ENCODE data around the gene CCDC102A.
A peak's percentile ranks its signal among the peaks of the same experiment; 100 is the strongest.

CCDC102A gene

DNA sequence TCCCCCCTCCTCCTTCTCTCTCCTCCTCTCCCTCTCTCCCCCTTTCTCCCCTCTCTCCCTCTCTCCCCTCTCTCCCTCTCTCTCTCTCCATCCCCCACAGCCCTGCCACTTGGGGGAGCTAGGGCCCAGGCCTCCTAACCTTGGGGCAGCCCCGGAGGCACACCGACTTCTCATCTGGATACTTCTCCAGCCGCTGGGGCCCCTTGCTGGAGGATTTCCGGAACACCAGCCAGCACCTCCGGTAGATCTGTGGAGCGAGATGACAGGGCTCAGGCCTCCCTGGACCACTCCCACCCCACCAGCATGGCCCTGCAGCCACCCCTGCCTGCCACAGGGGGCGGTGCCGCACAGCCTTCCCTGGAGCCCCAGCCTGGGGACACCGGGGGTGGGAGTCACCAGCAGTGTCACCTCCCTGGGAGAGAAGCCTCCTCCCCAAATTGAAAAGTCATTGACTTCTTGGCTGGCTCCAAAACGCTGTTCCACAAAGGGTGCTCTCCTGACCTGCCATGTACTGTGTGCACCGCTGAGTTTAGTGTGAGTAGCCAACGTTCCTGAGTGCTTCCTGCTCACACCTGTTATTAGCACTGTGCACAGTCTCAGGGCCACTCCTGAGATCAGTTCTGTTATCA lies 60.5 kb downstream of the CCDC102A start:
- DNase-seq: peak; percentile 64

DNA sequence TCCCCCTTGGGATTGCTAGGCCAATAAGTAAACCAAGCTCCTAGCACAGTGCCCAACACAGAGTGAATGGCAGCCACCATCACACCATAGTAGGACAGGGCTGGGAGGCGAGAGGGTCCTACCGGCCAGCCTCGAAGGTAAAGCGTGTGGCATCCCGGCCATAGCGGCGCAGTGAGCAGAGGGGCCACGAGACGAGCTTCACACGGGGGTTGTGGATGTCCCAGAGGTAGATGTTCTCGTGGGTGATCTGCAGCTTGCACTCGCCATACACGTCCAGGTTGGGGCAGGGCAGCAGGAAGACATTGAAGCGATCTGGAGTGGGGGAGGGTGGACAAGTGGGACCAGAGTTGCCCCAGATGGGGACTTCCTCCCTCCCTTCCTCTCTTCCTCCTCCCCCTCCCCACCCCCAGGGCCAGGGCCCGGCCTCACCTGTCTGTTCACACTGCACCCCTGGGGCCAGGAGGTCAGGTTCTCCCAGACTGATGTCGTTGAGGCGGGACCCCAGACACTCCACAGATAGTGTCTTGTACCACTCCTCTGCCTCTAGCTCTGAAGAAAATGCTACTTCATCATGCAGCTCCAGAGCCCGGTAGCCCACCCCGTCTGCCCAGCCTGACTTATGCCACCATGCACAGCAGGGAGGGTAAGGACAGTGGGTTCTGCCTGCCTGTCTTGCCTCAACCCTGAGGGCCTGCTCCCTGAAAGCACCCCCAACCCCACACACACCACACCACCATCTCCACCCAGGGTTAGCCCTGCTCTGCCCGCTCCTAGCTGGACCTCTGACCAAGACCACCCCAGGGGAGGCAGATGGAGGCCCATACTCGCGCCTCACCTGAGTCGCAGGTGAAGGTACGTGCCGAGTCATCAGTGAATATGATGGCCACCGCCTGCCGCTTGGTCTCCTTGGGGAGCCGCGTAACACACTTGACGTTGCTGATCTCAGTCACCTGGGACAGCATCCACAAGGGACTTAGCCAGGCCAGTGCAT lies 61.4 kb downstream of the CCDC102A start:
- DNase-seq: no peak

DNA sequence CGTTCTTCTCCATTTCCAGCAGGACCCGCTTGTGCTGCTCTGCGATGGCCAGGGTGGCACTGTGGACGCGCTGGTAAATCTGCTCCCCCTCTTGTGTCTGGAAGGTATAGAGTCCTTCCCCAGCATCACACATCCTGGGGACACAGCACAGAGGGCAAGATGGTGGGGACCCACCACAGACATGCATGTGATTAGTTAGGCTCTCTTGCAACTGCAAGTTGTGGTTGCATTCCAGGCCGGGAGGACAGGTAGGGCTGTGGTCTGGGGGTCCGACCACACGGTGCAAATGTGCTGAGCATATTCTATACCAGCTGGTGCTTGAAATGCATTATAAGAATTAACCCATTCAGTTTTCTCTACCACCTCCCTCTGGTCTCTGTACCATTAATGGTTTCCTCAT lies 62.5 kb downstream of the CCDC102A start:
- no peak for DNase-seq

DNA sequence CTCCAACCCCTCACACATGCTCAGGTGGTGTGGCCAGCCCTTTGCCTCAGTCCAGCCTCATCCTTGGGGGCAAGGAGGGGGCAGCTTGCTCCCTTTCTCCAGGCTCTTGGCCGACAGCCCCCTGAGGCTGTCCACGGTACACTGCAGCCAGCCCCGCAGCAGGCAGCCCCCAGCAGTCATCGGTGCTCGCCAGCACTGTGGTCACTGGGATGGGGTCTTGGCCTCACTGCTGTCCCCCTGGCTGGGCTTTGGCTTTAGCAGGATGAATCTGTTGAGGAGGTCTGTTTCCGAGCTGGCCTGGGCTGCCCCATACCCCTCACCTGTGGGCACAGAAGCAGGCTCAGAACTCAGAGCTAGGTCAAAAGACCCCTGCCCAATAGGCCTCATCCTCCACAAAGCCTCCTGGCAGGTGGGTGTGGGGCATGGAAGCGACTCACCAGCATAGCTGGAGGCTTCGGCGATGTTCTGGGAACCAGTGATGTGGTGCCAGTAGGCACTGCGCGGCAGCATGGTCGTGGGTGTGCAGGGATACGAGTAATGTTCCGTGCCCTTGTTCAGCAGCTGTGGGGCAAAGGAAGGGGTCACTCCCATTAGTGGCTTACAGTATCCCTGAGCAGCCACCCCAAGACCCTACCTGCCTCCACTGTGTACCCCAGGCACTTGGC lies 63.1 kb downstream of the CCDC102A start:
- no peak for DNase-seq

DNA sequence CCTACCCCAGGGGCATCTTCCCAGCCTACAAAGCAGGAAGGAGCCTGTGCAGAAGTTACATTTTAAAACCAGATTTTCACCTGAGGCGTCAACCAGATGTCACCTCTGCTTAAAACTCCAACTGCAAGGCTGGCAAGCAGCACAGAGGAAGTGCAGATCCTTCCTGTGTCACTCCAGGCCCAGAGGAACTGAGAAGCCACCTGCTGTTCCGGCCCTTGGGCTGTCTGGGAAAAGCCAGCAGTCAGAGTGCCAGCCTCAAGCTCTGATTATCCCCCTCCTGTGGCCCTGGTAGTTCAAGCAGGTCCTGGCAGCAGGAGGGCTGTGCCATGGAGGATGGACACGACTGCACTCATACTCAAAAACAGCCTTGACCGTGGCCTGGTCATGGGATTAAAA lies 63.7 kb downstream of the CCDC102A start:
- no peak for DNase-seq

DNA sequence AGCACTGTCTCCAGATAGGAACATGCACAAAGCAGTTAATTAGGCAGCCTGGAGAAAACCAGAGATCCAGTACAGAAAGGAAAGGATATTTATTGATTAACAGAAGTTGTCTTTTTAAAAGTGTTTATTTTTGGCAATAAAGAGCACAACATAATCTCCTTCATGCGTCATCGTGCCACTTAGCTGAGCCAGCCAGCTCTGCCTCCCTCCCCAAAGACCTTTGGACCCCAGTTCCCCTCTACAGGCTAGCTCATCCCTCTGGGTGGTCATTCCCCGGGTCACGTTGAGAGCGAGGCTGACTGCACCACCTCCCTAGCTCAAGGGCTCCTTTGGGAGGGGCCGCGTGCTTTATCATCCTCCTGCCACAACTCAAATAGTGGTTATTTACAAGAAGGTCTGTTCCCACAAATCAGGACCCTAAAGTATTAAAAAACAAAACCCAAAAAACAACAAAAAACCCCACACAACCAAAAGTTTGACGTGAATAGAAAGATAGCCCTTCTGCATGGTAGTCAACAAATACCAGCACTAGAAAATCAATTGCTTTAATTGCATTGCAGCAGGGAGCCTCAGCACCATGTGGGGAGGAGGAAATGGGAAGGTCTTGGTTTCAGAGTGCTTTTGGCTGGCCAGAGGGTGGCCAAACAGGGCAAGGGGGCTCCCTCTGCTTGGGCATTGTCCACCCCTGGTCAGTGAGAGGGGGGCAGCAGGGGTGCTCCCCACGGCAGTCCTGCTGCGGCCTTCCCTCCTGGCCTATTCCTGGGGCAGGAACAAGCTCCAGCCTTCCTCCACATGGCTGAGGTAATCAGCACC lies 64.3 kb downstream of the CCDC102A start:
- no peak for DNase-seq

DNA sequence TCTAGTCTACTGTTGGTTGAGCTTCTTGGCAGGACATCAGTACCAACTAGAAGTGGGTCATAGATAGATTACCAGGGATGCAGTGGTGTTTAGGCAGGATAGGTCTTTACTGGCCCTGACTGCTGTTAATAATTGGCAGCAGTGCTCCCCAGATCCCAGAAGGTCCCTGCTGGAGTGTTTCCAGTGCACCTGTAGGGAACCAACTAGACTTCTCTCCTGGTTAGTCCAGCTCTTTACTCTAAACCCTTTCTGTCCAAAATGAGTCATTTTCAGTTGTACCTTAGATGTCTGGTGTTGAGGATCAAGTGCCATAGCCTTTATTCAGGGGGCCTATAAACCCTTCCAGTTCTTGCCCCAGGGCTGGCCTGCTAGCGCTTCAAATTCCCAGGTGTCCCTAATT lies 65.2 kb downstream of the CCDC102A start:
- DNase-seq: no peak

DNA sequence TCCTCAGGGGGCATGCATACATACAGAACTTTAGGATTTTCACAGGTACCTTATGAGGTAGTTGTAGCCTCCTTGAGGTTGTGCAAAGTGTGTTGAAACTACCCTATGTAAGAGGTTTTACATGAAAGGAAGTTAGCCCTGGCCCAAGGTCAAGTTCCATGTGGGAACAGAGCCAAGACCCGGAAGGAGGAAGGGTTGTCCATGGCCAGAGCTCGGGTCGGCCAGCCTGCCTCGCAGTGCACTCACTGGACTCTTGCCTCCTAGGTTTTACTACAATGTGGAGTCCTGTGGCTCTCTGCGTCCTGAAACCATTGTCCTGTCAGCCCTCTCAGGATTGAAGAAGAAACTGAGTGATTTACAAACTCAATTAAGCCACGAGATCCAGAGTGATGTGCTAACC lies 65.7 kb downstream of the CCDC102A start:
- no peak for DNase-seq

DNA sequence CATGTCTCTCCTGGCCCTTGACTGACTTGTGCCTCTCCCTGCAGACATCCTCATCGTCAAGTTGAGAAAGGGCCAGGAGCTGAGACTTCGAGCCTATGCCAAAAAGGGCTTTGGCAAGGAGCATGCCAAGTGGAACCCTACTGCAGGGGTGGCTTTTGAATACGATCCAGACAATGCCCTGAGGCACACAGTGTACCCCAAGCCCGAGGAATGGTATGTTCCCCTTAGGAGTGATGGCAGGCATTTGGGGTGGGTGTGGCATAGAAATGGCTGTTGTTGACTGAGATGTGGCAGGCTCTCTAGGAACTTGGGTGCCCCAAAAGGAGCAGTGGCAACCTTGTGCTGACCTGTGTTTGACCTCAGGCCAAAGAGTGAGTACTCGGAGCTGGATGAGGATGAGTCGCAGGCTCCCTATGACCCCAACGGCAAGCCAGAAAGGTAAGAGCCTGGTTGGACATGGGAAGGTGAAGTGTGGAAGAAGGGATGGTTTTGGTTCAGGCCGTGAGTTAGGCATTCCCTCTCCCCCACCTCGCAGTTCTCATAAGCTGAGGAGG lies 66.4 kb downstream of the CCDC102A start:
- no peak for DNase-seq

DNA sequence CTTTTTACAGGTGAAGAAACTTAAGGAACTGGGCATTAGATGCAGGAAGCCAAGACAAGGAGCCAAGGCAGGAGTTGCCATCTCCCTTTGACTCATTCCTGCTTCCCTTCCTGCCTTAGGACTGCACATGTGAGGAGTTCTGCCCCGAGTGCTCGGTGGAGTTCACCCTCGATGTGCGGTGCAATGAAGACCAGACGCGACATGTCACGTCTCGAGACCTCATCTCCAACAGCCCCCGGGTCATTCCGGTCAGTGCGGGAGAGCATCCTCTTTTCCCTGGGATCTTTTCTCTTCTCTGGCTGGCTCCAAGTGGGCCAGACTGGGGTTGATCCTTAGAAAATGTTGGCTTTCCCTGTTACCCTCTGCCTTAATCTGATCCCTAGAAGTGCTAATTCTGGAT lies 67.3 kb downstream of the CCDC102A start:
- no peak for DNase-seq

DNA sequence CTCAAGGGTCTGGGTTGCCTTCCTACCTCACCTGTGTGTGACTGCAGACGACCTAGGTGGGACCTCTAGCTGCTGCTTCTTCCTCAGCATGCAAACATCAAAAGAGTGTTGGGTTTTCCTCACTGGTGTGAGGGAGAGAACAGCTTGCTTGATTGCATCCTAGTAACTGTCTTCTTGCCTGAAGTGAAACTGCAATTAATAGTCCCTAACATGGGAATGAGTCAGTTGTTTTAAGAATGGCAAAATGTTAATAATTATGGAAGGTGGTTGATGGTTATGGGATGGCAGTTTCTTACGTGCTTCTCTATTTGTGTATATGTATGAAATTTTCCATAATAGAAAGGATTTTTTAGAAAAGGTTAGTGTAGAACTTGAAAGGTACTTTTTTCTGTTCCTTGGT lies 68.0 kb downstream of the CCDC102A start:
- DNase-seq: no peak

DNA sequence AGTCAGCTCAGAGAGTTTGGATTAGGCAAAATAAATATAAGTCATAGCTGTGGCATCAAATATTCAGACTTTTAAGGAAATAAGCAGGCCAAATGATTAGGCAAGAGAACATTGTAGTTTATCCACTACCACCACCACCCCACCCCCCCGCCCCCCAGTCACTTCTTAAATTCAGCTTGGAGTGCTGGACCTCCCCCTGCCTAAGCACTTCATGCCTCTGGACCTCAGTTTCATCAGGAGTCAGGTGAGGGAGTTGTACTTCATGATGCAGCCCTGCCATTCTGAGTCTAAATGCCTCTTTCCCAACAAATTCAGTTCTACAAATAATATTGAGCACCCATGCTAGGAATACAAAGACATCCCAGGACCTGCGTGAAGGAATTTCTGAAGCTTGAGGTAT lies 71.8 kb downstream of the CCDC102A start:
- no peak for DNase-seq

DNA sequence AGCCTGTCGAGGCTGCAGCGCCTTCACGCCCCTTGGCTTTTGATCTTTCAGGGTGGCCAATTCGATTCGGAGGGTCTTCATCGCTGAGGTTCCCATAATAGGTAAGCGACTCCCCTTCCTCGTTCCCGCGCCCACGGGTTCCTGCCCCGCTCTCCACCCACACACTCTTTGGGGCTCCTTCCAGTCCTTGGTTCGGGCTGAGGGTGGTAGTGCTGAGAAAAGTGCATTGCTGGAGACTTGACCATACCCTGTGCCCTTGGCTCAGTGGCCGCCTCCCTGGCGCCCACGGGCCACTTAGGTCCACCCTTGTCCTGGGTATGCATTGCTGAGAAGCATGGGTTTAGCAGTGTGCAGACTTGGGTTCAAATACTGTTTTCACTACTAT lies 73.4 kb downstream of the CCDC102A start:
- no peak for DNase-seq

DNA sequence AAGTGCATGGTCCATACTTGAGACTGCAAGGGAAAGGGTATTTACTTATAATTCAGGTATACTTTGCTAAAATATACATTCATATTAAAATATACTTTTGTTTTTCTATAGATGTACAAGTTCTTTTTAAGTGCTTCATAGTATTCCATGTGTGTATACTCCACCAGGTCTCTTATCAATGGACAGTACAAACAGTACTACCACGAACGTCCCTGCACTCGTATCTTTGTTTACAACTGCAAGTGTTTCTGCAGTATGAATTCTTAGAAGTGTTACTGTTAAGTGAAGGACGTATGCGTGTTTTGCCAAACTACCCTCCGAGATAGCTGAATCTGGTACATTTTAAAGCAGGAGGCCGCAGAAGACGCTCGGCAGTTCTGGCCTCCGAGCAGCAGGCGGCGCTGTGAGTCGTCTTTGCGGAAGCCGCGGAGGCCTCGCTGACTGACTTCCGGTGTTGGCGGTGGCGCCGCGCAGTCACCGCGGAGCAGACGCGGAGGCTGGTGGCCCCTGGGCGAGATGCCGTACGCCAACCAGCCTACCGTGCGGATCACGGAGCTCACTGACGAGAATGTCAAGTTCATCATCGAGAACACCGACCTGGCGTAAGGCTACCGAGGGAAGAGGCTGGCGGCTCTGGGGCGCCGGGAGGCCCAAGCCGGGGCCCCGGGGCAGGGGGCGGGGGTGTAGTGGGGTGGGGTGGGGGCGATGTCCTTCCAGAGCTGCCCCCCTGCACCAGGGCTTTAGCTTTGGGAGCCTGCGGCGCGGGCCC lies 74.0 kb downstream of the CCDC102A start, which contains the start of gene POLR2C:
Gene POLR2C, plus strand, starts transcription at position 471 of the 769 bp plus-strand sequence. Its CDS starts 46 bp downstream, at position 517.
- DNase-seq: peak; percentile 87
